ENCODE results near the gene DPYSL4. TPM values are rescaled to one million over a fixed set of nuclear protein-coding genes. Genes with fewer than 3 reads are reported as not detected.

DPYSL4 gene
- total and polyA plus RNA-seq, 2 experiments from 2014 or later, result 10.6 to 23.9 TPM

- no peak overlapping the region for H3K27ac Mint-ChIP-seq
Measured at GRCh38 chr10:132207536-132208461, 21.1 kb downstream of the DPYSL4 start.

GRCh38 chr10:132208462-132209050 is 21.8 kb downstream of the DPYSL4 start:
- Histone ChIP-seq H3K36me3 (ENCODE audit: insufficient read depth) (no peaks in the 10 kb centered on the region), H4K20me1 (replicated peaks; ENCODE audit: insufficient read depth) (no peaks in the 10 kb centered on the region), H3K4me2 (no peak overlapping the region), H3K4me3 (no peak overlapping the region), H3K27me3 (ENCODE audit: insufficient read depth) (no peaks in the 10 kb centered on the region), H2AFZ (no peak overlapping the region), H3K27ac (ENCODE audit: low read depth) (no peak overlapping the region), H3K9me2 (ENCODE audit: insufficient read depth) (no peaks in the 10 kb centered on the region), H3K4me1 (ENCODE audit: insufficient read depth) (no peaks in the 10 kb centered on the region), H3F3A (replicated peaks; ENCODE audit: low read depth) (no peaks in the 10 kb centered on the region), H3K79me2 (replicated peaks; ENCODE audit: insufficient read depth) (no peaks in the 10 kb centered on the region)
- Mint-ChIP-seq H3K9me3 (peaks cover 2% of the 10 kb centered on the region; the same call in 1 of the 3 replicates), H3K36me3 (ENCODE audit: low read depth) (peaks cover 2% of the 10 kb centered on the region; the same call in 2 of the 3 replicates), H3K4me1 (no peaks in the 10 kb centered on the region), H3K27me3 (ENCODE audit: insufficient read depth, low read depth, poor library complexity) (peaks cover 4% of the 10 kb centered on the region), H3K27ac (no peak overlapping the region), H3K4me3 (no peak overlapping the region)
- DNase-seq (ENCODE audit: low spot score) (no peak), ATAC-seq (no peak)
- TF ChIP-seq STAT1 (IDR thresholded peaks at IDR 0.05; ENCODE audit: unreplicated experiment) (no peak), POLR2AphosphoS5 (IDR thresholded peaks at IDR 0.05; ENCODE audit: low read depth) (no peak), NANOG (IDR thresholded peaks at IDR 0.05; ENCODE audit: borderline replicate concordance) (no peak), EZH2 (IDR thresholded peaks at IDR 0.05; ENCODE audit: low read depth, unreplicated experiment) (no peak), REST (IDR thresholded peaks at IDR 0.05; ENCODE audit: unreplicated experiment) (no peak), ZNF331 (CRISPR knock-in tag; IDR thresholded peaks at IDR 0.05; ENCODE audit: low read depth) (no peak)
- TF ChIP-seq, protein P1, sequence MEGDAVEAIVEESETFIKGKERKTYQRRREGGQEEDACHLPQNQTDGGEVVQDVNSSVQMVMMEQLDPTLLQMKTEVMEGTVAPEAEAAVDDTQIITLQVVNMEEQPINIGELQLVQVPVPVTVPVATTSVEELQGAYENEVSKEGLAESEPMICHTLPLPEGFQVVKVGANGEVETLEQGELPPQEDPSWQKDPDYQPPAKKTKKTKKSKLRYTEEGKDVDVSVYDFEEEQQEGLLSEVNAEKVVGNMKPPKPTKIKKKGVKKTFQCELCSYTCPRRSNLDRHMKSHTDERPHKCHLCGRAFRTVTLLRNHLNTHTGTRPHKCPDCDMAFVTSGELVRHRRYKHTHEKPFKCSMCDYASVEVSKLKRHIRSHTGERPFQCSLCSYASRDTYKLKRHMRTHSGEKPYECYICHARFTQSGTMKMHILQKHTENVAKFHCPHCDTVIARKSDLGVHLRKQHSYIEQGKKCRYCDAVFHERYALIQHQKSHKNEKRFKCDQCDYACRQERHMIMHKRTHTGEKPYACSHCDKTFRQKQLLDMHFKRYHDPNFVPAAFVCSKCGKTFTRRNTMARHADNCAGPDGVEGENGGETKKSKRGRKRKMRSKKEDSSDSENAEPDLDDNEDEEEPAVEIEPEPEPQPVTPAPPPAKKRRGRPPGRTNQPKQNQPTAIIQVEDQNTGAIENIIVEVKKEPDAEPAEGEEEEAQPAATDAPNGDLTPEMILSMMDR (conservative IDR thresholded peaks at IDR 0.05; ENCODE audit: low read depth in 2 of 2), result no peak

More at GRCh38 chr10:132207536-132208461, 21.1 kb downstream of the DPYSL4 start:
- TF ChIP-seq STAT1 (IDR thresholded peaks at IDR 0.05; ENCODE audit: unreplicated experiment) (no peak), EZH2 (IDR thresholded peaks at IDR 0.05; ENCODE audit: low read depth, unreplicated experiment) (no peak), ETS1 (IDR thresholded peaks at IDR 0.05) (no peak), NANOG (IDR thresholded peaks at IDR 0.05; ENCODE audit: borderline replicate concordance) (no peak), CREB1 (CRISPR knock-in tag; IDR thresholded peaks at IDR 0.05; ENCODE audit: low read depth) (no peak)
- TF ChIP-seq, protein P1 (conservative IDR thresholded peaks at IDR 0.05; ENCODE audit: low read depth in 2 of 2), result no peak
- H3K9me3 Mint-ChIP-seq, result no peaks in the 10 kb centered on the region
- Histone ChIP-seq H3K4me3 (no peak overlapping the region), H4K20me1 (replicated peaks; ENCODE audit: insufficient read depth) (no peaks in the 10 kb centered on the region), H3K27ac (ENCODE audit: low read depth) (no peak overlapping the region), H3K36me3 (ENCODE audit: insufficient read depth) (no peaks in the 10 kb centered on the region), H3K79me2 (replicated peaks; ENCODE audit: insufficient read depth) (no peaks in the 10 kb centered on the region), H2AFZ (no peak overlapping the region), H3K9me2 (ENCODE audit: insufficient read depth) (no peaks in the 10 kb centered on the region), H3K4me2 (no peak overlapping the region), H3K27me3 (ENCODE audit: insufficient read depth) (no peaks in the 10 kb centered on the region), H3F3A (replicated peaks; ENCODE audit: low read depth) (no peaks in the 10 kb centered on the region), H3K4me1 (ENCODE audit: insufficient read depth) (no peaks in the 10 kb centered on the region)
- no peak overlapping the region for H3K4me3 Mint-ChIP-seq
- ATAC-seq (no peak), DNase-seq (ENCODE audit: low spot score) (no peak)
- peaks cover 5% of the 10 kb centered on the region for H3K27me3 Mint-ChIP-seq (ENCODE audit: insufficient read depth, low read depth, poor library complexity)
- H3K4me1 Mint-ChIP-seq, result no peaks in the 10 kb centered on the region
- no peaks in the 10 kb centered on the region for H3K36me3 Mint-ChIP-seq (ENCODE audit: low read depth)

All from GM23338 (cell line).